Mucosa of descending colon (tissue), 3 donors: ENCODE results near the gene EGFLAM. TPM values are rescaled to one million over a fixed set of nuclear protein-coding genes. Genes with fewer than 3 reads are reported as not detected.

Source experiments
- ATAC-seq: fragments of 200-7000 bp; cut with Tn5 transposase; one replicate; pipeline ENCODE4 v1.9.1; 2020; ENCODE audit warnings: mild to moderate bottlenecking, moderate library complexity
- DNase-seq, 3 donors: peaks; one replicate each; pipeline ENCODE4 v3.0.0-alpha.2; 2020
- H3K36me3 ChIP-seq: fragments of 200-600 bp; one replicate; pipeline ENCODE4 v1.8.0; 2021; ENCODE audit warnings: low read depth, mild to moderate bottlenecking
- H3K4me1 ChIP-seq: fragments of 200-600 bp; one replicate; pipeline ENCODE4 v1.8.0; 2021; ENCODE audit warnings: low read depth, mild to moderate bottlenecking
- H3K4me3 ChIP-seq: fragments of 200-600 bp; one replicate; pipeline ENCODE4 v1.8.0; 2021; ENCODE audit warnings: mild to moderate bottlenecking
- H3K9me3 ChIP-seq: fragments of 200-600 bp; one replicate; pipeline ENCODE4 v1.8.0; 2021; ENCODE audit warnings: mild to moderate bottlenecking
- intact Hi-C, 2 donors: fragments of 100-400 bp; cut with DNase I in 1 of 2; cut with micrococcal nuclease in 1 of 2; formaldehyde crosslinking; loops; one replicate each; pipeline versions ENCODE4 v1.11.0 to v1.11.1; 2022; cut with DNase I, micrococcal nuclease
- total RNA-seq, 3 donors: library from RNA; stranded (reverse); fragmentation: NEBNext Ultra II Directional in 2 of 3; extraction: Animal tissue kit (Norgen Biotek cat#: 25700) in 2 of 3; gene quantifications; one replicate each; pipeline versions ENCODE4 v1.2.1 to v1.2.4, GENCODE V29; 2021 to 2023
- TF ChIP-seq, protein P1 (sequence below): fragments of 200-600 bp; IDR thresholded peaks from one replicate; pipeline ENCODE4 v1.8.0; 2022; ENCODE audit warnings: antibody characterized with exemption, mild to moderate bottlenecking
- donor health status: DM: no; HTN: no; CAD: no; lungs with moderate emphysema.
- donor health status: DM: no; HTN: no; CAD: no.
- donor health status: DM: no; HTN: yes; CAD: no.

Gene EGFLAM
- total RNA-seq, 3 donors from 2014 or later = 0.46 to 2.1 (median 0.84) TPM

DNA sequence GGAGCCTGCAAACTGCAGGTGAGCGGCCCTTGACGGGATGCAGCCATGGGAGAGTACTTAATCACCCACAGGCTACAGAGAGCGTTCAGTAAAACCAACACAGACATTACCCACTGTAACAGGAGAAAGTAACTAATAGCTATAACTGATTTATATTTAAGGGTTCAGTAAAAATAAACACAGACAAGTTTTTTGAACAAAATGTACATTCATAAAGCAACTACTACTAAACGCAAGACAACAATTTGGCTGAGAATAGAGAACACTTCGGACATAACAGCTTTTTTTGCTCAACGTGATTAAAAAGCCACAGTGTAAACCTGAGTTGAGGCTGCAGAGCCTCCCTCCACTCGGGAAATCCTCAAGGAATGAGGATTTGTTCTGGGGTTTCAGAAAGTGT is 236.4 kb downstream of the EGFLAM start:
- intact Hi-C loops = no loop called here
- H3K9me3 ChIP-seq = no peaks in the 10 kb centered on the region
- no peak for DNase-seq
- no peak overlapping the region for H3K4me3 ChIP-seq
- no peak for ATAC-seq
- no peaks in the 10 kb centered on the region for H3K4me1 ChIP-seq
- no peaks in the 10 kb centered on the region for H3K36me3 ChIP-seq
- TF ChIP-seq, protein P1, sequence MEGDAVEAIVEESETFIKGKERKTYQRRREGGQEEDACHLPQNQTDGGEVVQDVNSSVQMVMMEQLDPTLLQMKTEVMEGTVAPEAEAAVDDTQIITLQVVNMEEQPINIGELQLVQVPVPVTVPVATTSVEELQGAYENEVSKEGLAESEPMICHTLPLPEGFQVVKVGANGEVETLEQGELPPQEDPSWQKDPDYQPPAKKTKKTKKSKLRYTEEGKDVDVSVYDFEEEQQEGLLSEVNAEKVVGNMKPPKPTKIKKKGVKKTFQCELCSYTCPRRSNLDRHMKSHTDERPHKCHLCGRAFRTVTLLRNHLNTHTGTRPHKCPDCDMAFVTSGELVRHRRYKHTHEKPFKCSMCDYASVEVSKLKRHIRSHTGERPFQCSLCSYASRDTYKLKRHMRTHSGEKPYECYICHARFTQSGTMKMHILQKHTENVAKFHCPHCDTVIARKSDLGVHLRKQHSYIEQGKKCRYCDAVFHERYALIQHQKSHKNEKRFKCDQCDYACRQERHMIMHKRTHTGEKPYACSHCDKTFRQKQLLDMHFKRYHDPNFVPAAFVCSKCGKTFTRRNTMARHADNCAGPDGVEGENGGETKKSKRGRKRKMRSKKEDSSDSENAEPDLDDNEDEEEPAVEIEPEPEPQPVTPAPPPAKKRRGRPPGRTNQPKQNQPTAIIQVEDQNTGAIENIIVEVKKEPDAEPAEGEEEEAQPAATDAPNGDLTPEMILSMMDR = no peak

DNA sequence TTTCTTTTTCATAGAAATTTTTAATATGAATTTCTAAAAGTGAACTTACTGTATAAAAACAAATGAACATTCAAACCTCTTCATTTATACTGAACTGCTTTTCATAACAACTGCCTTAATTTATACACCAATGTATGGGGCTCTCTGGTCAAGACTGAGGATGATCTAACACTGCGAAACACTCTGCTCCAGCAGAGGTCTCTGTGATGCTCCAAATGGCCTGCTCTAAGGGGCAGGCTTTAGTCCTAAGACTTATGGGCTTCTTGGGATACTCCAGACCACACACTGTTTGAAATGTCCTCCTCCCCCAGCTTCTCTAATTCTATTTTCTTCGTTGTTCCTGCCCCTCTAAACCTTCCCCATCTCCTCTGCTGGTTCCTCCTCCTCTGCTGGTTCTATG is 239.6 kb downstream of the EGFLAM start:
- TF ChIP-seq, protein P1 = no peak
- DNase-seq (no peak), ATAC-seq (no peak)
- intact Hi-C loops = no loop called here
- no peak overlapping the region for H3K4me3 ChIP-seq
- no peaks in the 10 kb centered on the region for H3K36me3 ChIP-seq
- no peaks in the 10 kb centered on the region for H3K4me1 ChIP-seq
- no peaks in the 10 kb centered on the region for H3K9me3 ChIP-seq

DNA sequence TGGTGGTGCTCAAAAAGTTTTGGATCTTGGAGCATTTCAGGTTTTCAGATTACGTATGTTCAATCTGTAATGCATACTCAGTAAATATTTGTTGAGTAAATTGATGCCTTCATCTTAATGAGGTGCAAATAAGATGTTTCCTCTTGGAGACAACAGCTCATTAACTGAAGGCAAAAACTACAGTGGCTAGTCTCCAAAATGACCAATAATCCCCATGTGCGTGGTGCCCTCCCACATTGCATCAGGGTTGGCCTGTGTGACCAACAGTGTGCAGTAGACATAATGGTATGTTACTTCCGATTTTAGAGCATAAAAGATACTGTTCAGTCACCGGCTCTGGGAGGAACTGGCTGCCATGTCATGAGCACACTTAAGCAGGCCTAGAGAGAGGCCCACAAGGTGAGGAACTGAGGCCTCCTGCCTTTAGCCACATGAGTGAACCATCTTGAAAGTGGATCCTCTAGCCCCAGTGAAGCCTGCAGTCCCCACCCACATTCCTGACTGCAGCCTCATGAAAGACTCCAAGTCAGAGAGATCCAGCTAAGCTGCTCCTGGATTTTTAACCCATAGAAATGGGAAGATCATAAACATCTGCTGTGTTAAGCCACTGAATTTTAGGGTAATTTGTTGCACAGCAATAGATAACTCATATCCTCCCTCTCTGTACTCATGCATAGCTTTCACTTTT is 242.4 kb downstream of the EGFLAM start:
- H3K9me3 ChIP-seq = no peaks in the 10 kb centered on the region
- TF ChIP-seq, protein P1 = no peak
- DNase-seq (no peak), ATAC-seq (no peak)
- H3K36me3 ChIP-seq = no peaks in the 10 kb centered on the region
- intact Hi-C loops = no loop called here
- H3K4me3 ChIP-seq = no peak overlapping the region
- no peaks in the 10 kb centered on the region for H3K4me1 ChIP-seq

DNA sequence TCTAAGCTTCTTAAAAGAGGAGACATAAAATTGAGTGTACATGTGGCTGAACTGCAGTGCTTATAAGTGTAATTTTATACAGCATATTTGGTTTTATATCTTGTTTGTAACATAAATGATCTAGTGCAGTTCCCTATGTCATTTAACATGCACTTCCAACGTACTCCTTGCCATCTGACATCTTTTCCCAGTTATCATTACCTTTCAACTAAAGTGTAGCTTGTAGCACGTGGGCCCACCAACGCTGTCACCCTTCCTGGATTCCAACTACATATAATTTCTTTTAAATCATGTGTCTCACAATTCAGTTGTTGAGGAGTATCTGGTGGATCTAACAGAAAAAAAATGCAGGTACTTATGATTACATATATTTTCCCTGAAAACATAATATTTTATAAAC is 247.9 kb downstream of the EGFLAM start:
- DNase-seq = no peak
- TF ChIP-seq, protein P1 = no peak
- Histone ChIP-seq H3K4me1 (no peaks in the 10 kb centered on the region), H3K4me3 (no peak overlapping the region), H3K36me3 (no peaks in the 10 kb centered on the region), H3K9me3 (no peaks in the 10 kb centered on the region)
- ATAC-seq = no peak
- intact Hi-C loops = no loop called here

DNA sequence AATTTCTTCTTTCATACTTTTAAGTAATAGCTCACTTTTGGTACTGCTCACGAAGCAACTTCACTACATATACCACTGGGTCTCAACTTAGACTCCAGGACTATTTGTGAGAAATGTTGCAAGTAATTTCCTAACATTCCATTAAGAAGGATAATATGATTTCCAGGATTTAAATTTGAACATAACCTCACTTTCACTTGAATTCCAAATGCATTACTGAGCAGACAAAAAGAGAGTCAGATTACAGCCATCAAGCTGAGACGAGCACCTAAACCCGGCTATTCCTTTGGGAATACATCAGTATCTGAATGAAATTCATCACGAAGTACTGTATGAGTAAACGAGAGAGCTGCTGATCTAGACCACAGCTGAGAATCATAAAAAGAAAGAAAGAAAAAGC is 250.8 kb downstream of the EGFLAM start:
- TF ChIP-seq, protein P1 = no peak
- DNase-seq (no peak), ATAC-seq (no peak)
- Histone ChIP-seq H3K4me1 (no peaks in the 10 kb centered on the region), H3K4me3 (no peak overlapping the region), H3K36me3 (no peaks in the 10 kb centered on the region), H3K9me3 (no peaks in the 10 kb centered on the region)
- intact Hi-C loops = no loop called here
